ENCODE measurements around the gene ARMC8. TPM values are rescaled to one million over a fixed set of nuclear protein-coding genes. Genes with fewer than 3 reads are reported as not detected.

Gene ARMC8
- polyA plus RNA-seq, 1 donor from 2014 or later = 90.6 TPM

- Histone ChIP-seq H3F3A (ENCODE audit: insufficient read depth, low read length, poor library complexity, severe bottlenecking) (no peaks in the 10 kb centered on the region), H3K9me2 (ENCODE audit: insufficient read depth, low read length) (no peaks in the 10 kb centered on the region), H3K9ac (ENCODE audit: low read length) (no peak overlapping the region), H3K36me3 (ENCODE audit: insufficient read depth, low read length) (no peaks in the 10 kb centered on the region), H3K27me3 (ENCODE audit: insufficient read depth, low read depth, low read length) (no peaks in the 10 kb centered on the region), H3K9me3 (ENCODE audit: low read length) (peaks cover 8% of the 10 kb centered on the region), H3K4me3 (ENCODE audit: low read length) (no peak overlapping the region), H3K27ac (ENCODE audit: low read length) (no peak overlapping the region), H2AFZ (ENCODE audit: low read depth, low read length) (no peak overlapping the region), H3K79me2 (replicated peaks; ENCODE audit: insufficient read depth, low read length) (no peaks in the 10 kb centered on the region), H4K20me1 (ENCODE audit: insufficient read depth) (no peaks in the 10 kb centered on the region), H3K4me2 (ENCODE audit: low read length) (no peak overlapping the region)
- no peak for TF ChIP-seq CTCF (IDR thresholded peaks at IDR 0.05; ENCODE audit: poor library complexity, severe bottlenecking)
- TF ChIP-seq SMC3 (conservative IDR thresholded peaks at IDR 0.05; ENCODE audit: poor library complexity) = no peak
- TF ChIP-seq MXI1 (conservative IDR thresholded peaks at IDR 0.05; ENCODE audit: poor library complexity, severe bottlenecking) = no peak
- no peak for TF ChIP-seq EP300 (conservative IDR thresholded peaks at IDR 0.05; ENCODE audit: poor library complexity, severe bottlenecking)
- no peak for TF ChIP-seq RAD21 (conservative IDR thresholded peaks at IDR 0.05)
- no peak for TF ChIP-seq TAF1 (IDR thresholded peaks at IDR 0.05; ENCODE audit: low read depth)
- TF ChIP-seq EZH2 (IDR thresholded peaks at IDR 0.05; ENCODE audit: borderline replicate concordance, insufficient read depth, low read length, poor library complexity, severe bottlenecking) = no peak
- no peak for TF ChIP-seq REST (IDR thresholded peaks at IDR 0.05; ENCODE audit: borderline replicate concordance)
- no peak for TF ChIP-seq POLR2AphosphoS5 (IDR thresholded peaks at IDR 0.05)
These were observed 123.4 kb downstream of the ARMC8 start for GRCh38 chr3:138310494-138310893.

- Histone ChIP-seq H3K27ac (ENCODE audit: low read length) (no peak overlapping the region), H3K27me3 (ENCODE audit: insufficient read depth, low read depth, low read length) (no peaks in the 10 kb centered on the region), H3K9me2 (ENCODE audit: insufficient read depth, low read length) (no peaks in the 10 kb centered on the region), H3K4me3 (ENCODE audit: low read length) (no peak overlapping the region), H3K79me2 (replicated peaks; ENCODE audit: insufficient read depth, low read length) (no peaks in the 10 kb centered on the region), H3K9ac (ENCODE audit: low read length) (no peak overlapping the region), H4K20me1 (ENCODE audit: insufficient read depth) (no peaks in the 10 kb centered on the region), H3K36me3 (ENCODE audit: insufficient read depth, low read length) (no peaks in the 10 kb centered on the region), H2AFZ (ENCODE audit: low read depth, low read length) (no peak overlapping the region), H3K4me2 (ENCODE audit: low read length) (no peak overlapping the region), H3K9me3 (ENCODE audit: low read length) (no peaks in the 10 kb centered on the region), H3F3A (ENCODE audit: insufficient read depth, low read length, poor library complexity, severe bottlenecking) (no peaks in the 10 kb centered on the region)
- no peak for TF ChIP-seq REST (IDR thresholded peaks at IDR 0.05; ENCODE audit: borderline replicate concordance)
- TF ChIP-seq RAD21 (conservative IDR thresholded peaks at IDR 0.05) = no peak
- no peak for TF ChIP-seq CTCF (IDR thresholded peaks at IDR 0.05; ENCODE audit: poor library complexity, severe bottlenecking)
- TF ChIP-seq MXI1 (conservative IDR thresholded peaks at IDR 0.05; ENCODE audit: poor library complexity, severe bottlenecking) = no peak
- TF ChIP-seq TAF1 (IDR thresholded peaks at IDR 0.05; ENCODE audit: low read depth) = no peak
- no peak for TF ChIP-seq SMC3 (conservative IDR thresholded peaks at IDR 0.05; ENCODE audit: poor library complexity)
These were observed 127.7 kb downstream of the ARMC8 start for GRCh38 chr3:138314751-138315150.
